Skeletal muscle satellite cell (primary cell): Measurements from ENCODE around the gene AIF1L.

Source experiments
- H3K27me3 ChIP-seq: 2 replicates; pipeline ENCODE4 v1.7.0; 2013; ENCODE audit warnings: low read length; ENCODE audit not compliant: control insufficient read depth, insufficient read depth
- H3K36me3 ChIP-seq: 2 replicates; pipeline ENCODE4 v1.7.0; 2013; ENCODE audit warnings: mild to moderate bottlenecking, control low read depth, low read length; ENCODE audit not compliant: insufficient read depth
- H3K4me1 ChIP-seq: 2 replicates; pipeline ENCODE4 v1.7.0; 2013; ENCODE audit warnings: low read length; ENCODE audit not compliant: control insufficient read depth, insufficient read depth
- H3K4me2 ChIP-seq: 2 replicates; pipeline ENCODE4 v1.7.0; 2013; ENCODE audit warnings: mild to moderate bottlenecking, low read length
- H3K4me3 ChIP-seq: 2 replicates; pipeline ENCODE4 v1.7.0; 2013; ENCODE audit warnings: low read length
- H3K9ac ChIP-seq: 2 replicates; pipeline ENCODE4 v1.7.0; 2013; ENCODE audit warnings: mild to moderate bottlenecking, low read depth, low read length, moderate library complexity
- H3K9me3 ChIP-seq: replicated peaks from 2 replicates; pipeline ENCODE4 v1.7.0; 2013; ENCODE audit warnings: mild to moderate bottlenecking, control low read depth, low read length

Gene AIF1L

DNA sequence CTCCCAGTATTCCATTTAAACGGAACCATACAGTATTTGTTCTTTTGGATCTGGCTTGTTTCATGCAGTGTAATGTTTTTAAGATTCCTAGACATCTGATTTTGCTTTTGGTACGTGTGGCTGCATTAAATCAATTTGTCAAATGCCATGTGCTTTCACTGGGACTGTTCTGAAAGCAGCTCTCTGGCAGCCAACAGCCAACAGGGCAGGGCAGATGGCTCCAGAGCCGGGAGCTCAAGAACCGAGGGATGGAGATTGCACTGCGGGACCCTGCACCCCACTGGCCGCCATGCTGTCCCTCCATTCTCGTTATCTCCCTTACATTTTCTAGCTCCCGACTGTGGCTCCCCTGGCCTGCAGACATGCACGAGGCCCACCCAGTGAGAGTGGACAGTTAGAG is 33.4 kb upstream of the AIF1L start:
- no peaks in the 10 kb centered on the region for H3K36me3 ChIP-seq
- no peak overlapping the region for H3K9ac ChIP-seq
- H3K4me1 ChIP-seq: no peaks in the 10 kb centered on the region
- H3K4me3 ChIP-seq: no peak overlapping the region
- peaks cover 45% of the 10 kb centered on the region for H3K27me3 ChIP-seq
- H3K4me2 ChIP-seq: no peak overlapping the region
- H3K9me3 ChIP-seq: no peaks in the 10 kb centered on the region

DNA sequence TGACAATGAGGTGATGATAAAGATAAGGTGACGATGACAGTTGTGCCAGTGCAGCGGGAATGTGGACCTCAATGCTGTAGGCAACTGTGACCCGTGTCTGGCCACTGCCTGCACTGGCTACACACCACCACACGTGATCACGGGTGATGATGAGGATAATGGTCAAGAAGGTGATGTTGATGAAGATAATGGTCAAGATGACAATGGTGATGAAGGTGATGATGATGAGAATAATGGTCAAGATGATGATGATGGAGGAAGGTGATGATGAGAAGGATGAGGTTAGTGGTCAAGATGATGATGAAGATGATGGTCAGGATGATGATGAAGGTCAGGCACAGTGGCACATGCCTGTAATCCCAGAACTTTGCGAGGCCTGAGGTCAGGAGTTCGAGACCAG is 30.7 kb upstream of the AIF1L start:
- H3K36me3 ChIP-seq: no peaks in the 10 kb centered on the region
- H3K27me3 ChIP-seq: peaks cover 64% of the 10 kb centered on the region
- no peaks in the 10 kb centered on the region for H3K4me1 ChIP-seq
- H3K4me2 ChIP-seq: no peak overlapping the region
- no peak overlapping the region for H3K9ac ChIP-seq
- no peaks in the 10 kb centered on the region for H3K9me3 ChIP-seq
- H3K4me3 ChIP-seq: no peak overlapping the region

DNA sequence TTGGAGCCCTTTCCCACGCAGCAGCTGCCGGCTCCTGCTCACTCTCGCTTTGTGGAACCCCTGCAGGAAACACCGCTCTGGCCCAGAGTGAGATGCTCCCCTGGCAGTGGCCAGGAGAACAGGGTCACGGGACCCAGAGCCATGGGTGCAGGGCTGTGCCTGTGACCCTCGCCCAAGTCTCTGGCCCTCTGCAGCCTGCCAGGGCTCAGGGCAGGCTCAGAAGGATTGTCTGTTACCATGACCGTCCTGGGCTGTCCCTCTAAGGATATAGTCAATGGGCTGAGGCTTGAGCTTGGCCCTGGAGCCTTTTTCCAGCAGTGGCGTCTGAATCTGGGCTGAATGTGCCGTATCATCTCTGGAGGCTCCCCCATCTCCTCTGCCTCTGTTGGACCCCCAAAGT is 28.7 kb upstream of the AIF1L start:
- Histone ChIP-seq H3K4me3 (no peak overlapping the region), H3K36me3 (no peaks in the 10 kb centered on the region), H3K27me3 (peaks cover 74% of the 10 kb centered on the region), H3K4me1 (no peaks in the 10 kb centered on the region), H3K9ac (no peak overlapping the region), H3K4me2 (no peak overlapping the region), H3K9me3 (no peaks in the 10 kb centered on the region)

DNA sequence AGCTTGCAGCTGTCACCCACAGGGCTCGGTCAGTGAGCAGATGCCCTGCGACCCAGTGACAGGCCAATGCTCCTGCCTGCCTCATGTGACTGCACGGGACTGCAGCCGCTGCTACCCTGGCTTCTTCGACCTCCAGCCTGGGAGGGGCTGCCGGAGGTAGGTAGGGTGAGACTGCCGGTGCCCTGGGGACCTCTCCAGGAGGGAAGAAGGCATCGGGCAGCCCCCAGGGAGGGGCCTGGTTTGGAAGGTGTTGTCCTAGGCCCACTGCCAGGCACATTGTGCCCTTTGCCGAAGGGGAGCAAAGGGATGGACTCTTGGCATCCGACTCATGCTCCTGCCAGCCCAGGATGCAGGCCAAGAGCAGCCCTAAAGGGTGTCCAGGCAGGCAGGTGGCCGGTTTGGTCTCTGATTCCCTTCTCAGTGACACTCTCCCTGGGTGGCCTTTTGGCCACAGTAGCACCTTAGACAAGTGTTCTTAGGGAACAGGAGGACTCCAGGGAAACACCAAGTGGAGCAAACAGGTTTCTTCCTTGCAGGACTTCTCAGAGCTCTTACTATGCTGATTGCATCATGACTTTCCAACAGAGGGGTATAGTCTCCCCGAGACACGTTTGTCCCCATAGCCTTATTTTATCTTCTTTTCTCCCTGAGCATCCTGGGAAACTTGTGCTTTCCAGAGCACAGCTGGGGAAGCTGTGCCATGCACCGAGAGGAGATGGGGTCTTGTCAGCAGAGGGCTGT is 28.1 kb upstream of the AIF1L start:
- peaks cover 75% of the 10 kb centered on the region for H3K27me3 ChIP-seq
- H3K36me3 ChIP-seq: no peaks in the 10 kb centered on the region
- H3K4me3 ChIP-seq: no peak overlapping the region
- H3K9me3 ChIP-seq: no peaks in the 10 kb centered on the region
- H3K9ac ChIP-seq: no peak overlapping the region
- H3K4me2 ChIP-seq: no peak overlapping the region
- no peaks in the 10 kb centered on the region for H3K4me1 ChIP-seq

DNA sequence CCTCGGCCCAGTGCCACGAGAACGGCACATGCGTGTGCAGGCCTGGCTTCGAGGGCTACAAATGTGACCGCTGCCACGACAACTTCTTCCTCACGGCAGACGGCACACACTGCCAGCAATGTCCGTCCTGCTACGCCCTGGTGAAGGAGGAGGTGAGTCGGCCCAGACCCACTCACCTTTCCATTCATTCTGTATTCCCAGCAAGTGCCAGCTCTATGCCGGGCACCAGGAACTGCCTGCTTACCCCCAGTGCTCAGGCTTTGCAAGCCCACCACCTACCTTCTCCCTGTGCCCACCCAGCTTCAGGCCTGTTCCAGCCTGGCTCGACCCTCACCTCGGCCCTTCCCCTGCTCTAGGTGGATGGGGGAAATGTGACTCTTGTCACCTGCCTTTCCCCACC is 26.6 kb upstream of the AIF1L start:
- Histone ChIP-seq H3K4me2 (no peak overlapping the region), H3K4me1 (no peaks in the 10 kb centered on the region), H3K9ac (no peak overlapping the region), H3K9me3 (no peaks in the 10 kb centered on the region), H3K36me3 (no peaks in the 10 kb centered on the region), H3K27me3 (peaks cover 78% of the 10 kb centered on the region), H3K4me3 (no peak overlapping the region)

DNA sequence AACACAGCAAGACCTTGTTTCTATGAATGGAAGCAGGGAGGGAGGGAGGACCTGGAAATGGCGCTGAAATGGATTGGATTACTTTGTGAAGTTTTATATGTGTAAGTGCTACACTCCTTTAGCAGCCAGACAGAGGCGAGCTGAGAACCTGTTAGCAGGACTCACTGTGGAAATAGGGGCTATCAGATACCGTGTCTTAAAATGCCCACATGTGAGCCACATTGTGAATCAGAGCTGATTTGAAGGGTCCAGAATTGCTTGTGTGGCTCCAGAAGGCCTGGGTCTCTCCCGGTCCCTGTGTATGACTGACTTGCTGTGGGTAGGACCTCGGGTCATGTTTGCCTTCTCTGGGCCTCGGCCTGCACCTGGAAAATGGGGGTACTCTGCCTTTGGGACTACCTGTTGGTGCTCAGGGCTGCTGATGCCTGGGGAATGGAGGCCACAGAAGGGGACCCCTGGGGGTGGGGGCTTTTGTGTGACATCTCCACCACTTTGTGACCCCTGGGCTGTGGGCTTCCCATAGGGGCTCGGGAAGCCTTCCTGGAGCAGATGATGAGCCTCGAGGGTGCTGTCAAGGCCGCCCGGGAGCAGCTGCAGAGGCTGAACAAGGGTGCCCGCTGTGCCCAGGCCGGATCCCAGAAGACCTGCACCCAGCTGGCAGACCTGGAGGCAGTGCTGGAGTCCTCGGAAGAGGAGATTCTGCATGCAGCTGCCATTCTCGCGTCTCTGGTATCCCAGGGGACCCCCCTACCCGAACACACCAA is 24.0 kb upstream of the AIF1L start:
- Histone ChIP-seq H3K9ac (no peak overlapping the region), H3K36me3 (no peaks in the 10 kb centered on the region), H3K9me3 (no peaks in the 10 kb centered on the region), H3K27me3 (peaks cover 66% of the 10 kb centered on the region), H3K4me3 (no peak overlapping the region), H3K4me1 (no peaks in the 10 kb centered on the region), H3K4me2 (no peak overlapping the region)

DNA sequence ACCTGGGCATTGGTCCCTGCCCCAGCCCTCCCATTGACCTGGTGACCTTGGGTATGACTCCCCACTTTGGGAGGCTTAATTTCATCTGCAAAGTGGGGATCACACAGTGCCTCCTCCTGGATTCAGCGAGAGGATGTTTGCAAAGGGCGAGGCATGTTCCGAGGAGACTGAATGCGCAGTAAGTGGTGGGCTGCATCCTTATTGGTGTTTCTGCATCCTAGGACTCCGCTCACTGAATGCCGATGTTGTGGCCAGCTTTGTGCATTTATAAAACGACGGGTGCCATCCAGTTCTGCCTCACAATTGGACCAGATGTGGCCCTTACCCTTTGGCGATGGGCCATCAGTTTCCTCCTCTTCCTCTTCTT is 23.5 kb upstream of the AIF1L start:
- Histone ChIP-seq H3K9ac (no peak overlapping the region), H3K4me1 (no peaks in the 10 kb centered on the region), H3K27me3 (peaks cover 60% of the 10 kb centered on the region)

DNA sequence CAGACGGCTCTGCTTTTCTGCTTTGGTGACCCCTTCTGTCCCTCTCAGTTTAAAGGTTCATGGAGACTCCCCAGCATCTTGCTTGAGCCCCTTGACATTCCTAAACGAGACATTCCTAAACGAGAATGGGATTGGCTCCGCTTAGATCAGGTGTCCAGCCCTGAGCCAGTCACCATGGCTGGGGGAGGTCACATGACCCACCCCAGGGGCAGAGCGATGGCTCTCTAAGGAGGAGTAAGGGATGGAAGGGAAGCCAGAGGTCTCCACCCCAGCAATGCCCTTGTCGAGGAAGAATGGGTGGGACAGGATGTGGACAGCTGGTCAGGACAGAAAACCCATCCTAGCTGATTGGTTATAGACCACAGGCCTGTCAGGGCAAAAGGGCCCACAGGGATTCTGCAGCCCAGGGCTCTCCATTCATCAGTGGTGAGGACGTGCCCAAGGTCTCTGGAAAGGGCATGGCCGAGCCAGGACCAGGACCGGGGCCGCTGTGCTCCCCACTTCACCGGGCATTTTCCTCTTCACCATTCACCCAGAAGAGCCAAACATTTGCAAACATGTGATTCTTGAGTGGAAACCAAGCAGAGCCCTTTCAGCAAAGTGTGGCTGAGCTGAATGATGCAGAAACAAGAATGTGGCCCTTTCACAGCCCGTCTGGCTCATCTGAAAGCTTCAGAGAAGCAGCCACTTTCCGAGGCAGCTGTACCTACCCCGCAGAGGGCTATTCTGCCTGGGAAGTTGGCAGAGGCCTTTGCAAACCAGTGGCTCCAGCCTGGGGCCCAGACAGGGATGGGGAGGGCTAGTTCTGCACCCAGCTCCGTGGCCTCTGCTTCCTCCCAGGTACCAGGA is 19.8 kb upstream of the AIF1L start:
- Histone ChIP-seq H3K9ac (no peak overlapping the region), H3K4me2 (no peak overlapping the region), H3K9me3 (no peaks in the 10 kb centered on the region), H3K36me3 (no peaks in the 10 kb centered on the region), H3K27me3 (peaks cover 45% of the 10 kb centered on the region), H3K4me1 (no peaks in the 10 kb centered on the region), H3K4me3 (no peak overlapping the region)

More for the DNA sequence above, 23.5 kb upstream of the AIF1L start:
- Histone ChIP-seq H3K36me3 (no peaks in the 10 kb centered on the region), H3K4me2 (no peak overlapping the region), H3K4me3 (no peak overlapping the region), H3K9me3 (no peaks in the 10 kb centered on the region)

DNA sequence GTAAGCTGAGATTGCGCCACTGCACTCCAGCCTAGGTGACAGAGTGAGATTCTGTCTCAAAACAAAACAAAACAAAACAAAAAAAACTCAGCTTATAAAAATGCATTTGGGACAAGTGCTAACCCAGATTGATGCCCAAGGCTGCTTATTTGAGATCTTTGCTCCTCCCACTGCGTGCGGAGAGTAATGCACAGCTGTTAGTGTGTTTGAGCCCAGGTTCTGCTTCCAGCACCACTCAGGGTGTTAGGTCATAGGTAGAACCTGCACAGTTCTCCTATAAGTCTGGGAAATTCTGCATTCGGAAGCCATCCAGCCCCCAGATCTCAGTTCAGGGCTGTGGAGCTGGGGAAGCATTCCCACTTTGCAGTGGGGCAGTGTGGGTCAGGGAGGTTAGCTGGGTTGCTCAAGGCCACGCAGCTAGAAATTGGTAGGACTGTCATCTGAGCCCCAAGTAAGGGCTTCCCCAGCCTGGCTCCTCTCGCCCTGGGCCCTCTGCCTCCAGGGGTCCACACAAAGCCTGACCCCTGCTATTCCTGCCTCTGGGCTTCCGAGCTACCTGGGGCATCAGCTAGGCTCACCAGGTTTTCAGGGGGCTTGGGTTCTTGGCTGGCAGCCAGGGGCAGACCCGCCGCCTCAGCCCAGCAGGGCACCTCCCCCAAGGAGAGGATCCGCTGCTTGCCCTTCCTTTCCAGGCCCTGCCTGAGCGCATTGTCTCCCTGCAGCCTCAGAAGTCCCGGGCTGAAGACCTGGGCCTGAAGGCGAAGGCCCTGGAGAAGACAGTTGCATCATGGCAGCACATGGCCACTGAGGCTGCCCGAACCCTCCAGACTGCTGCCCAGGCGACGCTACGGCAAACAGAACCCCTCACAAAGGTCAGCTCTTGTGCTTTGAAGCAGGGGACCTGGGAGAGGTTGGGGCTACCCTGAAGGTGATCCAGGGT is 17.6 kb upstream of the AIF1L start:
- Histone ChIP-seq H3K9me3 (no peaks in the 10 kb centered on the region), H3K4me2 (no peak overlapping the region), H3K4me3 (no peak overlapping the region), H3K9ac (no peak overlapping the region), H3K36me3 (no peaks in the 10 kb centered on the region), H3K4me1 (no peaks in the 10 kb centered on the region), H3K27me3 (peaks cover 49% of the 10 kb centered on the region)

DNA sequence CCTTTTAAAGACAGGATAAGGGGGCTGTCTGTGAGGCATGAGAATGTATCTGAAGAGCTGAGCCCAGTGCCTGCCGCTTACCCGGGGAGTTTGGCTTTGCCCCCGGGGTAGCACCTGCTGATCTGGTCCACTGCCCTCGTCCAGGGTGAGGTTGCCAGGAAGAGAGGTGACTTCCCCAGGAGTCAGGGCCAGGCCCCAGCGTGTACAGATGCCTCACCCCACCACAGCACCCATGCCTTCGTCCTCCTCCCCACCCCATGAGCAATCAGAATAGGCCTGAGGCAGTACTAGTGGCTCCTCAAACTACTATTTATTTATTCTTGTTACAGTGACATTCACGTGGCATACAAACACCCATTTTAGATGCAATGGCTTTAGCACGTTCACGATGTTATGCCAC is 15.7 kb upstream of the AIF1L start:
- Histone ChIP-seq H3K9me3 (no peaks in the 10 kb centered on the region), H3K27me3 (peaks cover 54% of the 10 kb centered on the region), H3K4me3 (no peak overlapping the region), H3K4me2 (no peak overlapping the region), H3K4me1 (no peaks in the 10 kb centered on the region), H3K9ac (no peak overlapping the region), H3K36me3 (no peaks in the 10 kb centered on the region)

DNA sequence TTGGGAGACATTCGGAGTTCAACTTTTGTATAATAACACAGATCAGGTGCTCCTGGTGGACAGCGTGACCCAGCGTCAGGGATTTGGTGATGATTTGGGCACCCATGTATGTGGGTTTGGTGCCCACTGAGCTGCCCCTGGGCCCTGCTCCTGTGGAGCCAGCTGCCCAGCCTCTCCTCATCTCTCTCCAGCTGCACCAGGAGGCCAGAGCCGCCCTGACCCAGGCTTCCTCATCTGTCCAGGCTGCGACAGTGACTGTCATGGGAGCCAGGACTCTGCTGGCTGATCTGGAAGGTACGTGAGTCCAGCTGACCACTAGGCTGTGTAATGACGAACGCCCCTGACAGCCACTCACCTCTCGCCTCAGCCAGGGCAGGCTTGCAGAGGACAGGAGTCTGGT is 14.5 kb upstream of the AIF1L start:
- Histone ChIP-seq H3K4me3 (no peak overlapping the region), H3K36me3 (no peaks in the 10 kb centered on the region), H3K9me3 (no peaks in the 10 kb centered on the region), H3K27me3 (peaks cover 55% of the 10 kb centered on the region), H3K4me1 (no peaks in the 10 kb centered on the region), H3K9ac (no peak overlapping the region), H3K4me2 (no peak overlapping the region)
